Gastrocnemius medialis (tissue), 4 donors: Measurements from ENCODE around the gene MED27. TPM values are rescaled to one million over a fixed set of nuclear protein-coding genes. Genes with fewer than 3 reads are reported as not detected.

Experiments
- ATAC-seq, 2 donors: fragments of 150-250 bp; one replicate each; pipeline ENCODE4 v1.9.1; 2016
- DNase-seq, 2 donors: peaks; one replicate each; pipeline ENCODE4 v3.0.0-alpha.2; 2019
- H3K27ac ChIP-seq, 4 donors: fragments of 200-600 bp; sonication (generic); 1 replicate in 1 of 4; 2 replicates in 3 of 4; pipeline ENCODE4 v1.5.1; 2016 to 2018; ENCODE audit warnings: mild to moderate bottlenecking in 2 of 4, moderate library complexity in 1 of 4
- H3K27me3 ChIP-seq, 3 donors: fragments of 200-600 bp; sonication (generic) in 2 of 3; 1 replicate in 1 of 3; 2 replicates in 2 of 3; pipeline versions ENCODE4 v1.5.1 to v1.6.0; 2016 to 2019; ENCODE audit warnings: mild to moderate bottlenecking in 1 of 3, moderate library complexity in 1 of 3
- H3K36me3 ChIP-seq, 2 donors: fragments of 200-600 bp; sonication (generic) in 1 of 2; one replicate each; pipeline ENCODE4 v1.5.1; 2017 to 2018
- H3K4me1 ChIP-seq, 2 donors: fragments of 200-600 bp; sonication (generic) in 1 of 2; one replicate each; pipeline ENCODE4 v1.5.1; 2016 to 2017; ENCODE audit warnings: mild to moderate bottlenecking in 2 of 2
- H3K4me3 ChIP-seq, 4 donors: fragments of 200-600 bp; sonication (generic) in 3 of 4; 1 replicate in 1 of 4; 2 replicates in 3 of 4; pipeline ENCODE4 v1.5.1; 2016 to 2019; ENCODE audit warnings: mild to moderate bottlenecking in 2 of 4
- H3K9me3 ChIP-seq, 3 donors: fragments of 200-600 bp; sonication (generic) in 2 of 3; 1 replicate in 1 of 3; 2 replicates in 2 of 3; pipeline ENCODE4 v1.5.1; 2016 to 2019
- CTCF ChIP-seq, 5 experiments: fragments of 450-650 bp in 3 of 5; fragments of 200-600 bp in 2 of 5; sonication (generic) in 2 of 5; IDR thresholded peaks in 4 of 5; conservative IDR thresholded peaks in 1 of 5; 1 replicate in 4 of 5; 2 replicates in 1 of 5; pipeline ENCODE4 v1.5.1; 2016 to 2019; ENCODE audit warnings: antibody characterized with exemption in 5 of 5, mild to moderate bottlenecking in 3 of 5, moderate library complexity in 3 of 5
- POLR2A ChIP-seq, 2 donors: fragments of 450-650 bp; IDR thresholded peaks; one replicate each; pipeline ENCODE4 v1.6.1; 2017; ENCODE audit warnings: antibody characterized with exemption in 2 of 2, mild to moderate bottlenecking in 2 of 2, moderate library complexity in 2 of 2
- in situ Hi-C, 4 donors: fragments of 200-750 bp; cut with MboI; loops; one replicate each; pipeline versions ENCODE4 v1.15.0 to v1.8.0; 2017; ENCODE audit warnings: low sequenced_read_pairs in 4 of 4
- intact Hi-C: fragments of 100-400 bp; cut with DNase I; formaldehyde crosslinking; loops from one replicate; pipeline ENCODE4 v1.15.1; 2023; ENCODE audit warnings: low total_unique reads
- total RNA-seq, 4 donors: library from RNA; depleted of rRNA; stranded (reverse); fragments of >200 nt; gene quantifications; one replicate each; pipeline versions ENCODE4 v1.1.0 to v1.2.3, GENCODE V29; 2016

The MED27 gene
- total RNA-seq, 4 donors from 2014 or later = 11.6 to 20.3 (median 13.9) TPM

- intact Hi-C loops = no loop called here
- Histone ChIP-seq H3K4me3 (no peak overlapping the region), H3K27me3 (peaks cover 19 to 33% (median 24%) of the 10 kb centered on the region in 3 donors), H3K9me3 (no peaks in the 10 kb centered on the region), H3K4me1 (no peaks in the 10 kb centered on the region), H3K36me3 (no peaks in the 10 kb centered on the region), H3K27ac (no peak overlapping the region)
- TF ChIP-seq CTCF (IDR thresholded peaks at IDR 0.05 in 4 of 5, conservative IDR thresholded peaks at IDR 0.05 in 1 of 5) = no peak
- no peak for TF ChIP-seq POLR2A (IDR thresholded peaks at IDR 0.05)
- ATAC-seq (no peak), DNase-seq (no peak)
- in situ Hi-C loops = no loop called here
Observed at GRCh38 chr9:131813116-131813515, 266.6 kb downstream of the MED27 start.

- intact Hi-C loops = no loop called here
- Histone ChIP-seq H3K36me3 (no peaks in the 10 kb centered on the region), H3K27me3 (peaks cover 20 to 25% (median 23%) of the 10 kb centered on the region in 3 donors), H3K27ac (no peak overlapping the region), H3K9me3 (no peaks in the 10 kb centered on the region), H3K4me1 (no peaks in the 10 kb centered on the region), H3K4me3 (no peak overlapping the region)
- in situ Hi-C loops = no loop called here
- DNase-seq (no peak), ATAC-seq (no peak)
- TF ChIP-seq CTCF (IDR thresholded peaks at IDR 0.05 in 4 of 5, conservative IDR thresholded peaks at IDR 0.05 in 1 of 5) = no peak
- TF ChIP-seq POLR2A (IDR thresholded peaks at IDR 0.05) = no peak
Observed at GRCh38 chr9:131812116-131812790, 267.4 kb downstream of the MED27 start.

- Histone ChIP-seq H3K27ac (no peak overlapping the region), H3K27me3 (peaks cover 16 to 23% (median 19%) of the 10 kb centered on the region in 3 donors), H3K9me3 (no peaks in the 10 kb centered on the region), H3K4me1 (no peaks in the 10 kb centered on the region), H3K36me3 (no peaks in the 10 kb centered on the region), H3K4me3 (no peak overlapping the region)
- TF ChIP-seq CTCF (IDR thresholded peaks at IDR 0.05 in 4 of 5, conservative IDR thresholded peaks at IDR 0.05 in 1 of 5) = no peak
- no peak for TF ChIP-seq POLR2A (IDR thresholded peaks at IDR 0.05)
- in situ Hi-C loops (no loop called here), intact Hi-C loops (no loop called here)
- DNase-seq (no peak), ATAC-seq (no peak)
Observed at GRCh38 chr9:131811405-131811804, 268.3 kb downstream of the MED27 start.

GRCh38 chr9:131810351-131811170 is 269.1 kb downstream of the MED27 start:
- no peak overlapping the region for H3K27ac ChIP-seq
- ATAC-seq (no peak), DNase-seq (no peak)
- H3K4me1 ChIP-seq = no peaks in the 10 kb centered on the region
- in situ Hi-C loops = no loop called here
- peaks cover 10 to 19% (median 19%) of the 10 kb centered on the region in 3 donors for H3K27me3 ChIP-seq
- no peak overlapping the region for H3K4me3 ChIP-seq
- H3K36me3 ChIP-seq = no peaks in the 10 kb centered on the region
- TF ChIP-seq POLR2A (IDR thresholded peaks at IDR 0.05) (no peak), CTCF (IDR thresholded peaks at IDR 0.05 in 4 of 5, conservative IDR thresholded peaks at IDR 0.05 in 1 of 5) (no peak)
- intact Hi-C loops = no loop called here
- H3K9me3 ChIP-seq = no peaks in the 10 kb centered on the region

Other genes with a start within 250 kb of the MED27 start
- under 1 TPM; 0.15 to 0.61 (median 0.19) TPM for gene NTNG2, start 82.2 kb upstream of the MED27 start, total RNA-seq